ENCODE data around the gene ENOPH1. TPM values are rescaled to one million over a fixed set of nuclear protein-coding genes. Genes with fewer than 3 reads are reported as not detected.

ENOPH1 gene
- total RNA-seq, 1 donor: 36.7 TPM

DNA sequence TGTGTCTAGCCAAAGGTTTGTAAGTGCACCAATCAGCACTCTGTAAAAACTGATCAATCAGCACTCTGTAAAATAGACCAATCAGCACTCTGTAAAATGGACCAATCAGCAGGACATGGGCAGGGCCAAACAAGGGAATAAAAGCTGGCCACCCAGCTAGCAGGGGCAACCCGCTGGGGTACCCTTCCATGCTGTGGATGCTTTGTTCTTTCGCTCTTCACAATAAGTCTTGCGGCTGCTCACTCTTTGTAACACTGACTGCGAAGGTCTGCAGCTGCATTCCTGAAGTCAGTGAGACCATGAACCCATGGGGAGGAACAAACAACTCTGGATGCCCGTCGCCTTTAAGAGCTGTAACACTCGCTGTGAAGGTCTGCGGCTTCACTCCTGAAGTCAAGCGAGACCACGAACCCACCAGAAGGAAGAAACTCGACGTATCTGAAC is 14.4 kb upstream of the ENOPH1 start:
- TF ChIP-seq, protein P1, sequence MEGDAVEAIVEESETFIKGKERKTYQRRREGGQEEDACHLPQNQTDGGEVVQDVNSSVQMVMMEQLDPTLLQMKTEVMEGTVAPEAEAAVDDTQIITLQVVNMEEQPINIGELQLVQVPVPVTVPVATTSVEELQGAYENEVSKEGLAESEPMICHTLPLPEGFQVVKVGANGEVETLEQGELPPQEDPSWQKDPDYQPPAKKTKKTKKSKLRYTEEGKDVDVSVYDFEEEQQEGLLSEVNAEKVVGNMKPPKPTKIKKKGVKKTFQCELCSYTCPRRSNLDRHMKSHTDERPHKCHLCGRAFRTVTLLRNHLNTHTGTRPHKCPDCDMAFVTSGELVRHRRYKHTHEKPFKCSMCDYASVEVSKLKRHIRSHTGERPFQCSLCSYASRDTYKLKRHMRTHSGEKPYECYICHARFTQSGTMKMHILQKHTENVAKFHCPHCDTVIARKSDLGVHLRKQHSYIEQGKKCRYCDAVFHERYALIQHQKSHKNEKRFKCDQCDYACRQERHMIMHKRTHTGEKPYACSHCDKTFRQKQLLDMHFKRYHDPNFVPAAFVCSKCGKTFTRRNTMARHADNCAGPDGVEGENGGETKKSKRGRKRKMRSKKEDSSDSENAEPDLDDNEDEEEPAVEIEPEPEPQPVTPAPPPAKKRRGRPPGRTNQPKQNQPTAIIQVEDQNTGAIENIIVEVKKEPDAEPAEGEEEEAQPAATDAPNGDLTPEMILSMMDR (IDR thresholded peaks at IDR 0.05; ENCODE audit: insufficient read depth, low read depth, low read length): no peak
- no peak overlapping the region for H3K4me3 ChIP-seq (ENCODE audit: low read depth, low read length)
- no peak for DNase-seq (ENCODE audit: low read depth)

DNA sequence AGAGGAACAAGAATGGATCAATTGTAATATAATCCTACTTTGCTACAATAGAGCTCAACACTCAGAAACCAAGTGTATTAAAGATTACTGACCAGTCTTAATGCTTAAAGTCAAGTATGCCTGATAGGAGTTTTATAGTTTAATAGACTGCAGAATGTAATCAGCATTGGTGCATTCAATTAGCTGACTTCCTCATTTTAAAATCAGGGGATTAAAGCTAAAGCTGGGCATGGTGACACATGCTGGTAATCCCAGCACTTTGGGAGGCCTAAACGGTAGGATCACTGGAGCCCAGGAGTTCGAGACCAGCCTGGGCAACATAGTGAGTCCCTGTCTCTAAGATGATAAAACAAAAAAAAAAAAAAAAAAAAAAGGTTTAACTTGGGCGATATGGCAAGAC is 10.9 kb upstream of the ENOPH1 start:
- TF ChIP-seq, protein P1 (IDR thresholded peaks at IDR 0.05; ENCODE audit: insufficient read depth, low read depth, low read length): no peak
- H3K4me3 ChIP-seq (ENCODE audit: low read depth, low read length): no peak overlapping the region

DNA sequence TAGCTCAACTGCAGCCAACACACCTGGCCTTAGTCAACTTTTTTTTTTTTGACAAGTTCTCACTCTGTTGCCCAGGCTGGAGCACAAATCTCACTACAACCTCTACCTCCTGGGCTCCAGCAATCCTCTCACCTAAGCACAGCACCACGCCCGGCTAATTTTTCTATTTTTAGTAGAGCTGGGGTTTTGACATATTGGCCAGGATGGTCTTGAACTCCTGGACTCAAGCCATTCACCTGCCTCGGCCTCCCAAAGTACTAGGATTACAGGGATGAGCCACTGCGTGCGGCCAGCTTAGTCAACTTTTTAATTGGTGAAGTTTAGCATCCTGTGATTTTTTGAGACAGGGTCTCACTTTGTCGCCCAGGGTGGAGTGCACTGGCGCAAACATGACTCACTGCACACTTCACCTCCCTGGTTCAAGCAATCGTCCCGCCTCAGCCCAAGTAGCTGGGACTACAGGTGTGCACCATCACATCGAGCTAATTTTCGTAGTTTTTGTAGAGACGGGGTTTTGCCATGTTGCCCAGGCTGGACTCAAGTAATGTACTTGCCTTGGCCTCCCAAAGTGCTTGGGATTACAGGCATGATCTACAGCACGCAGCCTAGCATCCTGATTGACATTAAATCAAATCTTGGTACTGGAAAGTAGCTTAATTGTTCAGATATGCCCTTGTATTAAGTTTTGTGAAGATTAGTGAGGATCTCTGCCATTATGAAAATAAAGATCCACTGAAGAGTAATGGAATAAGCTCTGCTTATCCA is 8.4 kb upstream of the ENOPH1 start:
- H3K4me3 ChIP-seq (ENCODE audit: low read depth, low read length): no peak overlapping the region
- TF ChIP-seq, protein P1 (IDR thresholded peaks at IDR 0.05; ENCODE audit: insufficient read depth, low read depth, low read length): no peak
- no peak for DNase-seq (ENCODE audit: low read depth)

More for the DNA sequence above, 10.9 kb upstream of the ENOPH1 start:
- DNase-seq (ENCODE audit: low read depth): no peak

DNA sequence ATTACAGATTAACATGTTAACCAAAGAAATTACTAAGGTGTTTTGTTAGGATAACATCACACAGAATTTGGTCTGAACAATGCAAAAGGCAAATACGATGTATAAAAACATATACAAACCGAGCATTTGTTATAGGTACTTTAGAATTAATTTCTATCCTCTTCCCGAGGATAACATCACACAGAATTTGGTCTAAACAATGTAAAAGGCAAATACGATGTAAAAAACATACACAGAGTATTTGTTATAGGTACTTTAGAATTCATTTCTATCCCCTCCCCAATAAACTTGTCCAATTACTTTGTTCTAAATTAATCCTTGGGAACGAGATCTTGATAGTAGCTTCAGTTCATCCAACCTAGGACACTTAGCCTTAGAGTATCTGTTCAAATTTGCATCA is 7.8 kb upstream of the ENOPH1 start:
- no peak for DNase-seq (ENCODE audit: low read depth)
- TF ChIP-seq, protein P1 (IDR thresholded peaks at IDR 0.05; ENCODE audit: insufficient read depth, low read depth, low read length): no peak
- no peak overlapping the region for H3K4me3 ChIP-seq (ENCODE audit: low read depth, low read length)

DNA sequence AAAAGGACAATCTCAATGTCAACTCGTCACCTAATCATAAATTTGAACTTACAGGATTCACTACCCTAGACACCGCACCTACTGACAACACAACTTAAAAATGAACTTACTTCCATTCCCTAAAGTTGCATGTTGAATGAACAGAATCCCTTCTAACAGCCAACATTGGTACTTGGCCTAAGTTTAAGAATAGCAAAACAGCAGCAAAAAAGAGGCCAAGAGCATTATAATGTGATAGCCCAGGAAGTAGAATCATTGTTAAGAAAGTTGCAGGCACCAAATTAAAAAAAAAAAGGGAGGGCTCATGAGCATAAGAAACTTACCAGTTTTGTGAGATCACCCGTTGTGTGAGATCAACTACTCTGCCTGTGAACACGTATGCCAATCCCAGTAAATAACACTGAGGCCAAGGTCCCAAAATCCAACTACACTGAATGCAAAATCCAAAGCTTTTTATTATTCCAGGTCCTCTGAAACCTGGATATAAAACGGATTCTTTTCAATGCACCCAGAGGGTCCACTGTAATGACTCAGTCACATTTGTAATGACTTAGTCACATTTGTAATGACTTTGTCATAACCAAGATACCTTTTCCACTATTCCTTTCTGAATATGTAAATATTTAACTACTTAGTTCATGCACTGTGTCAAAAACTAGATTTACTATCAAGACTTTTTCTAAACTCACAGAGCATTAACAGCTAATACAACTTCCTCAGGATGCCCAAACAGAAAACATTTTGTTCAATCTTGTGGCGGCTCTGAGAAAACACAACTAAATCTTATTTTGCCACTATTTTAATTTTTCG is 6.9 kb upstream of the ENOPH1 start:
- H3K4me3 ChIP-seq (ENCODE audit: low read depth, low read length): no peak overlapping the region
- TF ChIP-seq, protein P1 (IDR thresholded peaks at IDR 0.05; ENCODE audit: insufficient read depth, low read depth, low read length): no peak
- no peak for DNase-seq (ENCODE audit: low read depth)

DNA sequence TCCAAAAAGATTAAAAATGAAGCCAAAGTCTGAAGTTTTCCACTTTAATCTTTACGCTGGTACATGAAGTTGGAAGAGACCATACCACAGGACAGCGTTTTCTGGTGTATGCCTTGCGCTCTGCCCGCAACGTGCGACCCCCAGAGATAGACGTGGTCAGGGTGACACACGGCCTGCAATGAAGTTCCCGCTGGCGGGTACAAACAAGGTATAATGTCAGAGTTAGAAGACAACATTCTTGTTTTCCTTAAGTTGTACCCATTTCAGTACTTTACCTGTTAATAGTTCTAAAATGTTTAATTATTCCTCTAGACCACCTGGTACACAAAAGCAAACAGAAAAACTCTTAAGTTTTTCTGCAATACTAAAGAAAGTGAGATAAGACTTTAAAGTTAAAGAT is 4.9 kb upstream of the ENOPH1 start:
- no peak overlapping the region for H3K4me3 ChIP-seq (ENCODE audit: low read depth, low read length)
- TF ChIP-seq, protein P1 (IDR thresholded peaks at IDR 0.05; ENCODE audit: insufficient read depth, low read depth, low read length): no peak
- no peak for DNase-seq (ENCODE audit: low read depth)

All from fibroblast of villous mesenchyme (primary cell).